H7 (cell line): ENCODE measurements around the gene AGL. TPM values are rescaled to one million over a fixed set of nuclear protein-coding genes. Genes with fewer than 3 reads are reported as not detected.
"Not testable (repeated sequence)": the region's sequence is repeated elsewhere in the genome, so short reads cannot be mapped to it uniquely, and the experiment has no call there.

Experiments used
- DNase-seq: peaks from one replicate; pipeline ENCODE4 v3.0.0; 2012
- H3K27me3 ChIP-seq: 2 replicates; pipeline ENCODE4 v1.6.0; 2011; ENCODE audit warnings: mild to moderate bottlenecking, low read length; ENCODE audit not compliant: control insufficient read depth, insufficient read depth
- H3K36me3 ChIP-seq: replicated peaks from 2 replicates; pipeline ENCODE4 v1.5.1; 2011; ENCODE audit warnings: low read length; ENCODE audit not compliant: control insufficient read depth, insufficient read depth
- H3K4me3 ChIP-seq: 2 replicates; pipeline ENCODE4 v1.5.1; 2011; ENCODE audit warnings: low read depth, mild to moderate bottlenecking, control low read depth, low read length, moderate library complexity; ENCODE audit not compliant: insufficient read depth
- total RNA-seq: library from RNA; depleted of rRNA; stranded (reverse); fragments of >200 nt; shearing (Covaris generic); gene quantifications from 2 replicates; pipeline ENCODE4 v1.2.3, GENCODE V29; 2014

The AGL gene
- total RNA-seq, 1 experiment from 2014 or later, result 10.9 TPM

DNA sequence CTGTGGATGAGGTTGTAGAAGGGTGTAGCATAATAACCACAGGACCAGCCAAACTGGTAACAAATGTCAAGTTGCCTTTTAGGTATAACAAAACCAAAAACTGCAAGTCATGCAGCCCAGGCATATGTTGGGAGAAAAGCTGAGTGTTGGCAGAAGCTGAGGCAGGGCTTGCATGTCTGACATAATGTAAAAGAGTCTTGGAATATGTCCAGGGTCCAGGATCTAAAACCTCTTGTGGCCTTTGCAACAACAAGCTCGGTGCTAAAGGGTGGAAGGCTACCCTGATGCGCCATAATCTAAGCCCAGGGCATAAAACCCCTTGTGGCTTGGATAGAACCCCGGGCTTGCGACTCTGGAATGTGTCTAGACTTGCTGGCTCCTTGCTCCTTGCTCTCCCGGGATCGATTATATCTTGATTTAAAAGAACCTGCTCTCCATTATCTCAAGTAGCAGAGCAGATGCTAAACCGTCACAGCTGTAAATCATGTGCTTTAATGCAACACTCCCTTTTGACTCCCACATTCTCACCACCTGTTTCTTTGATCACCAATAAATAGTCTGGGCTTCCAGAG is 93.1 kb downstream of the AGL start:
- Histone ChIP-seq H3K4me3 (no peak overlapping the region), H3K27me3 (no peaks in the 10 kb centered on the region), H3K36me3 (no peaks in the 10 kb centered on the region)
- no peak for DNase-seq

DNA sequence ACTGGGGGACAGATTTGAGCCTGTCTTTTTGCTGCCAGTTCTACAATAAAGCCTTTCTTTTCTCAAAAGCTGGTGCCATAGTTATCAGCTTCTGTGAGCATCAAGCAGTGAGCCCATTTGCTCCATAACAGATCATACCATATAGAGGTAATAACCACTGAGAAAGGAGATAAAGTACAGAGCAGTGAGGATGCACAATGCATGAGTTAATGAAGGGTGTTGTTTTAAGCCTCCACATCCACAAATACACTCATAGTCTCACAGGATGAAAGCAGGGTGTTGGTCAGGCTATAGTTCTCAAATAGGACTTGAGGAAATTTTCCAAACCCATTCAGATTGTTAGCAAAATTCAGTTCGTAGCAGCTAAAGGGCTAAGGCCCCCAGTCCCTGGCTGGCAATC is 94.0 kb downstream of the AGL start:
- H3K36me3 ChIP-seq, result no peaks in the 10 kb centered on the region
- no peaks in the 10 kb centered on the region for H3K27me3 ChIP-seq
- no peak overlapping the region for H3K4me3 ChIP-seq
- no peak for DNase-seq

DNA sequence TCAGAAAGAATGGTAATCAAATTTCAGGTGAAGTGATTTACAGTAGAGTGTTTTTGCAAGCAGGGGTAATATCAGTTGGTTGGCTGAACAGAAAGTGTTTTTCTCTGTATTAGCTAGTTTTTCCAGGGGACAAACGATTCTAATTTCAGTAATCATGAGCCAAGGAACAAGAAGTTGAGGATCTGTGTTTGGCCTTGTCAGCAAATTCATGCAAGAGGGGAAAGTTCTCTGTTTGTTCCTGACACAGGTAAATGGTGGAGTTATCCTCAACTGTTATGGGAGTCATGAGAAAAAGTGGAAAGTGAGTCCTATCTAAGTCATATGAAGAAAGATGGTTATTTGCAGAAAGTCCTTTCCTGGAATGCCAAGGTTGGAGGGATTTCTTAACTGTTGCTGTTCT is 95.0 kb downstream of the AGL start:
- H3K27me3 ChIP-seq, result no peaks in the 10 kb centered on the region
- no peak overlapping the region for H3K4me3 ChIP-seq
- no peaks in the 10 kb centered on the region for H3K36me3 ChIP-seq
- DNase-seq, result no peak

DNA sequence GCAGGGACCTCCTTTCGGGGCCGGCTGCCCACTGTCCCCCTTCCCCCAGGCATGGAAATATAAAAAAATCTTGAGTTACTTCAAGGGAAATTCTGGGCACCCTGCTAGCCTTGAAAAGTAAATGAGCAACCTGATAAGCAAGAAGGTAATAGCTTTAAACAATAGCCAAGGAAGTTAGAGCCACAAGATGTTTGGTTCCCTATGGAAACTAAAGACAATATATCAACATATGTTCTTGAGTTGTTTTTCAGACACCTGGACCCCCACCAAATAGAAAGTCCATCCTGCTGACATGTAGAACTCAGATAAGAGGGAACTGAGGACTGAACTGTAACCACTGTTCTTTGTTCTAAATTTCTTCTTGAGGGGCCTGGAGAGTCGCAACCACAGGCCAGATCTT is 100.3 kb downstream of the AGL start:
- no peak for DNase-seq
- H3K4me3 ChIP-seq, result no peak overlapping the region
- no peaks in the 10 kb centered on the region for H3K27me3 ChIP-seq
- H3K36me3 ChIP-seq, result no peaks in the 10 kb centered on the region

DNA sequence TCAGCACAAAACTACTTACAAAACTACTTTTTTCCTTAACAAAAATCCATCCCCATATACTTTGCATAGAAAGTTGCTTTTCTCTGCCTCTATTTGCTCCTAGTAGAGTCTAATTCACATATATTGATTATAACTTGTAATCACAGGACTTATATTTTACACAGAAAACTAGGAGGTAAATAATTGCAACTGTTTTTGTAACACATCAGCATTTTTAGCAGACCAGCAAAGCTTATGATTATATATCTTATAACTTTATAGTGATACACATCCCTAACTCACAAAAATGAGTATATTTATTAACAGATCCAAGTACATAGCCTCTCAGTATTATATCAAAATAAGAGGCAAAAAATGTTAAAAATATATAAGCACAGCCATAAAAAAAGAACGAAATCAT is 102.4 kb downstream of the AGL start:
- Histone ChIP-seq H3K36me3 (no peaks in the 10 kb centered on the region), H3K27me3 (no peaks in the 10 kb centered on the region), H3K4me3 (no peak overlapping the region)
- DNase-seq, result no peak

DNA sequence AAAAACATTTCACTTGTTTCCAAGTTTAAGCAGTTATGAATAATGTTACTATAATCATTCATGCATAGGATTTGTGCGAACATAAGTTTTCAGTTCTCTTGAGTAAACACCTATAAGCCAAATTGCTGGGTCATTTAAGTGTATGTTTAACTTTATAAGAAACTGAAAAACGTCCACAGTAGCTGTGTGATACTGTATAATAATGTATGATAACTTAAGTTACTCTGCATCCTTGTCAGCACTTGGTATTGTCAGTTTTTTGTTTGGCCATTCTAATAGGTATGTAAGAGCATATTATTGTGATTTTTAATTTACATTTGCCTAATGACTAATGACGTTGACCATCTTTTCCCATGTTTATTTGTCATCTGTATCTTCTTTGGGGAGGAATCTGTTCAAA is 105.2 kb downstream of the AGL start:
- H3K27me3 ChIP-seq, result no peaks in the 10 kb centered on the region
- DNase-seq, result no peak
- H3K36me3 ChIP-seq, result no peaks in the 10 kb centered on the region
- no peak overlapping the region for H3K4me3 ChIP-seq

DNA sequence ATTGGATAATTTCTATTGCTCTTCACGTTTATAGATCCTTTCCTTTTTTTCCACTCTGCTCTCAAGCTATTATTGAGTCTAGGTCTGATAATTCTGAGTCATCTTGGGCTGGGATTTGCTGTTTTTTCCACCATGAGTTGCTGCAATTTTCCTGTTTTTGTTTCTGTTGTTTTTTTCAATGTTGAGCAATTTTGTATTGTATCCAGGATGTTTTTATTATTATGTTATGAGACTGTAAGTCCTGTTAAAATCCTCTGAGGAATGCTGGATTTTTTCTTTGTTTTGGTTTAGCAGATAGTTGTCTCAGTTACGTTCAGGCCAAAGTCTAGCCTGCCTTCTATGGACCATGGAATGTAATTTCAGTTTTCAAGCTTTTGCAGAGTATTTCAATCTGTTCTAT is 106.6 kb downstream of the AGL start:
- Histone ChIP-seq H3K4me3 (no peak overlapping the region), H3K36me3 (no peaks in the 10 kb centered on the region), H3K27me3 (no peaks in the 10 kb centered on the region)
- DNase-seq, result no peak

DNA sequence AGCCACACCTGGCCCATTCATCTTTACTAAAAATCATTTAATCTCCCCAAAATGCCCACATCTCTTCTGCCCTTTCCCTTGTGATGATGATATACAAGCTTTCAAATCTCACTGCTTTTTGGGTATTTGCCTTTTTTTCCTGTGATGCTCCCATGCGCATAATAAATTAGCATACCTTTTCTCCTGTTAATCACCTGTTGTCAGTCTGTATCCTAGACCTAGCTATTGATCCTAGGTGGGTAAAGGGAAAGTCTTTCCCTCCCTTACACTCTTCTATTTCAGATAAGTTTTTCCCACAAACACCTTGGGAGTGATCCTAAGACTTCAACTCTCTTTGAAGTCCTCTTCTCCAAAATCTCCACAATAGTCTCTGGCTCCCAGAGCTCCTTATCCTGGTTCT is 107.7 kb downstream of the AGL start:
- H3K4me3 ChIP-seq, result no peak overlapping the region
- no peaks in the 10 kb centered on the region for H3K27me3 ChIP-seq
- H3K36me3 ChIP-seq, result no peaks in the 10 kb centered on the region
- DNase-seq, result peak; percentile 33

DNA sequence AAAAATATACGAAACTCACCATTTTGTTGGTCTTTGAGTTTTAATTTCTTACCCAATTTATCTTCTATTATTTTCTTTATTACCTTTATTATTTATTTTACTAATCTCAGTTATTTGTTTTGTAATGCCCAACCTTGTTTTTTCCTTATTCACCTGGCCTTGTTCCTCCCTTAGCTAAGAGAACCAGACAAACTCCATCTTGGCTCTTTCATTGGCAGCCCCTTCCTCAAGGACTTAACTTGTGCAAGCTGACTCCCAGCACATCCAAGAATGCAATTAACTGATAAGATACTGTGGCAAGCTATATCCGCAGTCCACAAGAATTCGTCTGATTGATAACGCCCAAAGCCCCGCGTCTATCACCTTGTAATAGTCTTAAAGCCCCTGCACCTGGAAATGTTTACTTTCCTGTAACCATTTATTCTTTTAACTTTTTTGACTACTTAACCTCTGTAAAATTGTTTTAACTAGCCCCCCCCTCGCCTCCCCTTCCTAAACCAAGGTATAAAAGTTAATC is 109.1 kb downstream of the AGL start:
- DNase-seq, H3K36me3 ChIP-seq, H3K27me3 ChIP-seq, H3K4me3 ChIP-seq: not testable (repeated sequence)

DNA sequence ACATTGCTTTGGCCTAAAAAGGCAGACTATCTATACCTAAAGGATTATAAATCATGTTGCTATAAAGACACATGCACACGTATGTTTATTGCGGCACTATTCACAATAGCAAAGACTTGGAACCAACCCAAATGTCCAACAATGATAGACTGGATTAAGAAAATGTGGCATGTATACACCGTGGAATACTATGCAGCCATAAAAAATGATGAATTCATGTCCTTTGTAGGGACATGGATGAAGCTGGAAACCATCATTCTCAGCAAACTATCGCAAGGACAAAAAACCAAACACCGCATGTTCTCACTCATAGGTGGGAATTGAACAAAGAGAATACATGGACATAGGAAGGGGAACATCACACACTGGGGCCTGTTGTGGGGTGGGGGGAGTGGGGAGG is 110.1 kb downstream of the AGL start:
- not testable (repeated sequence) for H3K4me3 ChIP-seq, H3K27me3 ChIP-seq, DNase-seq, H3K36me3 ChIP-seq

DNA sequence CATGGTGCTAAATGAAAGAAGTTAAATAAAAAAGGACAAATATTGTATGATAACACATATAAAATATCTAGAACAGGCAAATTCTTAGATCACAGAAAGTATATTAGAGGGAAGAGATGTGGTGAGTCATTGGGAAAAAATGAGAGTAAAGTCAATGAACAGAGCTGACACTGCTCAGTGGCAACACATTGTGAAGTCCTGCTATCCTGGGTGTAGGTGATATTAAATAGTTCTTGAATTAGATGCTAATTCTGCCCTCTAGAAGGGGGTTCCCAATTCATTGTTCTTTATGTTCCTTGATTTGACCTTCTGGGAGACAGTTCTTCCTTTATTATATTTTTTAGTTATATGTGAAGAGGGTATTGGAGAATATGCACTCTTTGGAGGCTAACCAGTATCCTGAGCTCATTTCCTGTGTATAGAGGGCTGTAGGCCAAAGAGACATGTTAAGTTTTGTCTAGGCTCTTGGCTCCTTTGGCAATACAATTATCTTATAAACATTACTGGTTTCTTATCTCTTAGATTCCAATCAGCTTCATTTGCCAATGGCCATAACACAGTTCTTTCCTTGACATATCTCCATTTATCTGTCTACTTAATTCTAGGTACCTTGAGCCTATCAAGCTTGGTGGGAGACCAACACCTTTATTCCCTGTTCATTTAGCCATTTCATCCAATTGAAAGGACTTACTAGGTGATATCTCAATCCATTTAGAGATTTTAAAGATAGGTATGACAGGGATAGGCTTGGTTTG is 113.1 kb downstream of the AGL start:
- H3K27me3 ChIP-seq, result no peaks in the 10 kb centered on the region
- H3K4me3 ChIP-seq, result no peak overlapping the region
- DNase-seq, result no peak
- no peaks in the 10 kb centered on the region for H3K36me3 ChIP-seq

DNA sequence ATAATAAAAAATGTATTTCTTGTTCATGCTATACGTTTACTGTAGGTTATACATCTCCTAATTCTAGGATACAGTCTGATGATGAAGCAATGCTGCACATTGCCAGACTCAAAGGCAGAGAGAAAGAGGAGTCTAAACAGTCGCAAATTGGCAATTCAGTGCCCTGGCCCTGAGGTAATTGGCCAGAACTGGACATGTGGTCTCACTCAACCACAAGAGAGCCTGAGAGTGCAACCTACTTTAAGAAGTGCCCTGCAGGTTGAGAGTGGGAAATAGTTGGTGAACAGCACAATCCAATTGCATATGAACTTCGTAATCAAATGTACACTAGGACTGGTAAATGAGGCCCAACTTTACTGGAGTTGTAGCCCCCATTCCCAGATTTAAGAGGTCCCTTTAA is 114.6 kb downstream of the AGL start:
- no peaks in the 10 kb centered on the region for H3K27me3 ChIP-seq
- no peaks in the 10 kb centered on the region for H3K36me3 ChIP-seq
- peak; percentile 19 for DNase-seq
- no peak overlapping the region for H3K4me3 ChIP-seq

DNA sequence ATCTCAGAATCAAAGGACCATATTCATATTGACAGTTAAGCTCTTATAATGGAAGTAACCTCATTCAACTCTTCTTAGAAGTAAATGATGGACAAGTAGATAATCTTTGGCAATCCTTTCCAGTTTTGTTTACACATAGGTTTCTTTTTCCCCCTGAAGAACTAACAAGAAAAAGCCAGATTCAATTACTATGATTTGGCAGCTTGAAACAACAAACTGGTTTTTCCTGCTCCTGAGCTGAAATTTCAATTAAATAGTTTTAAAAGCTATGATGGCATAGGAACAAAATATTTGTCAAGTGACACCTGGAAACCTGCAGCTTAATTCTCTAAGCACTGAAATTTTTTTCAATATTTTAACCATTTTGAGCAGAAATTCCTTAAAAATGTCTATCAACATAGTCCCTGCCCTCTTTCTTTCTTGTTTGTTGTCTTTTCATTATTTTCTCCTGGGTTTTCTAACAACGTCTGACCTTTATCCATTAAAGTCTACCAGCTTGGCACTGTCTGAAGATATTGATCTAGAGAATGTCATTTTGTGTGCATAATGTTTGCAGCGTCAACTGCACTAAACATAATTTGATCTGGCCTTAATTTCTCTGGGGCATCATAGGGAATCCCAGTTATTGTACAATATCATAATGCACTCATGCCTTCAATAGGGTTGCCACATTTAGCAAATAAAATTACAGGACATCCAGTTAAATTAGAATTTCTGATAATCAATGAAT is 115.7 kb downstream of the AGL start:
- no peak for DNase-seq
- no peaks in the 10 kb centered on the region for H3K36me3 ChIP-seq
- H3K4me3 ChIP-seq, result no peak overlapping the region
- H3K27me3 ChIP-seq, result no peaks in the 10 kb centered on the region

DNA sequence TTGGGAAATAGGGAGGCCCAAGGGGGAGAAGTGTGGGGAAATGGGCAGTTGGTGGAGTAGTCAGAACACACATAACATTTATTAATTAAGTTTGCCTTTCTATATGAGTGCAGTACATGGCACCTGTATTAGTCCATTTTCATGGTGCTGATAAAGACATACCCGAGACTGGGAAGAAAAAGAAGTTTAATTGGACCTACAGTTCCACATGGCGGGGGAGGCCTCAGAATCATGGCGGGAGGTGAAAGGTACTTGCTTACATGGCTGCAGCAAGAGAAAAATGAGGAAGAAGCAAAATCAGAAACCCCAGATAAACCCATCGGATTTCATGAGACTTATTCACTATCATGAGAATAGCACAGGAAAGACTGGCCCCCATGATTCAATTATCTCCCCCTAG is 118.1 kb downstream of the AGL start:
- Histone ChIP-seq H3K36me3 (no peaks in the 10 kb centered on the region), H3K4me3 (no peak overlapping the region)
- DNase-seq, result no peak

DNA sequence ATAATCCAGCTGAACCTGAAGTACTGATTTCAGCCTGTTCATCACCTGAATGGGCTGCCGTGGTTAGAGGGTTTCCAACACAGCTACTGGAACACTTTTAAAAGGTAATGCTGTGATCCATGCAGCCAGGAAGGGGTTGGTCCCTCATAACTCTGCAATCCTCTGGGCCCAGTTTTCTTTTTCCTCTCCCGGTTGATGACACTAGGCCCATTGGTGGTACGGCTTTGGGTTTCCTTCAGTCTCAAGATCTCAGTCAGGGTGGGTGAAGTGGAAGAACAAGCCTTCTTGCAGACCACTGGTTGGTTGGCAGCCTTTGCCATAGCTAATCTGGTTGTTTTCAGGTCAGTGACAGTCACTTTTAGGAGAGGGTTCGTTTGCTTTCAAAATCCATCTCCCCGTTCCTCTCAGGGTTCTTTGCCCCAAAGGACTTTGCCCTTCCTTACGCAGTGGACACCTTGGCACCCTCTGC is 119.1 kb downstream of the AGL start:
- no peaks in the 10 kb centered on the region for H3K36me3 ChIP-seq
- peak; percentile 18 for DNase-seq
- peak overlapping the region; percentile 56 for H3K4me3 ChIP-seq
- H3K27me3 ChIP-seq, result no peaks in the 10 kb centered on the region

More for the DNA sequence above, 118.1 kb downstream of the AGL start:
- no peaks in the 10 kb centered on the region for H3K27me3 ChIP-seq
